Measurements from ENCODE around the gene GPR142. TPM values are rescaled to one million over a fixed set of nuclear protein-coding genes. Genes with fewer than 3 reads are reported as not detected.

The GPR142 gene
- total RNA-seq, 1 donor from 2014 or later: not detected

GRCh38 chr17:74356646-74357465 is 10.4 kb upstream of the GPR142 start:
- TF ChIP-seq CTCF (IDR thresholded peaks at IDR 0.05; ENCODE audit: unreplicated experiment): peak; percentile 22
- Mint-ChIP-seq H3K4me1 (peaks cover 11% of the 10 kb centered on the region), H3K27ac (no peak overlapping the region), H3K27me3 (ENCODE audit: low read depth) (peaks cover 93% of the 10 kb centered on the region), H3K4me3 (peak overlapping the region; percentile 41), H3K36me3 (no peaks in the 10 kb centered on the region), H3K9me3 (no peaks in the 10 kb centered on the region)
- no peak for DNase-seq (ENCODE audit: low spot score in 2 of 2, unreplicated experiment in 2 of 2)

- peak overlapping the region; percentile 38 for H3K4me3 Mint-ChIP-seq
- no peak for TF ChIP-seq CTCF (IDR thresholded peaks at IDR 0.05; ENCODE audit: unreplicated experiment)
- no peak for DNase-seq (ENCODE audit: low spot score in 2 of 2, unreplicated experiment in 2 of 2)
- H3K36me3 Mint-ChIP-seq: no peaks in the 10 kb centered on the region
- no peak overlapping the region for H3K27ac Mint-ChIP-seq
- peaks cover 17% of the 10 kb centered on the region for H3K4me1 Mint-ChIP-seq
- H3K9me3 Mint-ChIP-seq: no peaks in the 10 kb centered on the region
- peaks cover 93% of the 10 kb centered on the region for H3K27me3 Mint-ChIP-seq (ENCODE audit: low read depth)
These were observed 9.9 kb upstream of the GPR142 start for GRCh38 chr17:74357466-74357809.

- H3K27ac Mint-ChIP-seq: no peak overlapping the region
- TF ChIP-seq CTCF (IDR thresholded peaks at IDR 0.05; ENCODE audit: unreplicated experiment): no peak
- peaks cover 93% of the 10 kb centered on the region for H3K27me3 Mint-ChIP-seq (ENCODE audit: low read depth)
- no peaks in the 10 kb centered on the region for H3K9me3 Mint-ChIP-seq
- no peak for DNase-seq (ENCODE audit: low spot score in 2 of 2, unreplicated experiment in 2 of 2)
- no peak overlapping the region for H3K4me3 Mint-ChIP-seq
- peaks cover 20% of the 10 kb centered on the region for H3K4me1 Mint-ChIP-seq
- no peaks in the 10 kb centered on the region for H3K36me3 Mint-ChIP-seq
These were observed 8.6 kb upstream of the GPR142 start for GRCh38 chr17:74358697-74359096.

GRCh38 chr17:74359916-74360315 is 7.4 kb upstream of the GPR142 start:
- Mint-ChIP-seq H3K27me3 (ENCODE audit: low read depth) (peaks cover 87% of the 10 kb centered on the region), H3K27ac (no peak overlapping the region), H3K9me3 (no peaks in the 10 kb centered on the region), H3K36me3 (no peaks in the 10 kb centered on the region), H3K4me3 (no peak overlapping the region), H3K4me1 (peaks cover 20% of the 10 kb centered on the region)
- no peak for DNase-seq (ENCODE audit: low spot score in 2 of 2, unreplicated experiment in 2 of 2)
- no peak for TF ChIP-seq CTCF (IDR thresholded peaks at IDR 0.05; ENCODE audit: unreplicated experiment)

- no peak overlapping the region for H3K4me3 Mint-ChIP-seq
- peaks cover 20% of the 10 kb centered on the region for H3K4me1 Mint-ChIP-seq
- no peak overlapping the region for H3K27ac Mint-ChIP-seq
- no peaks in the 10 kb centered on the region for H3K9me3 Mint-ChIP-seq
- no peak for TF ChIP-seq CTCF (IDR thresholded peaks at IDR 0.05; ENCODE audit: unreplicated experiment)
- no peaks in the 10 kb centered on the region for H3K36me3 Mint-ChIP-seq
- no peak for DNase-seq (ENCODE audit: low spot score in 2 of 2, unreplicated experiment in 2 of 2)
- H3K27me3 Mint-ChIP-seq (ENCODE audit: low read depth): peaks cover 83% of the 10 kb centered on the region
These were observed 6.4 kb upstream of the GPR142 start for GRCh38 chr17:74360899-74361229.

Measured in mesothelial cell of epicardium (in vitro differentiated cells).